KOPT-K1 (cell line): Measurements from ENCODE around the gene SLC5A12.
"Not testable (repeated sequence)": the region's sequence is repeated elsewhere in the genome, so short reads cannot be mapped to it uniquely, and the experiment has no call there.

Source experiments
- H3K27ac ChIP-seq: fragments of 200-600 bp; sonication (generic); 2 replicates; pipeline ENCODE4 v1.5.1; 2016; ENCODE audit warnings: antibody characterized with exemption, mild to moderate bottlenecking, low read depth, low read length; ENCODE audit not compliant: poor library complexity, severe bottlenecking
- H3K36me3 ChIP-seq: fragments of 200-600 bp; sonication (generic); 2 replicates; pipeline ENCODE4 v1.5.1; 2017; ENCODE audit warnings: antibody characterized with exemption, mild to moderate bottlenecking, low read length, moderate library complexity; ENCODE audit not compliant: insufficient read depth
- H3K9me3 ChIP-seq: fragments of 200-600 bp; sonication (generic); 2 replicates; pipeline ENCODE4 v1.5.1; 2017; ENCODE audit warnings: antibody characterized with exemption, low read length, mild to moderate bottlenecking; ENCODE audit not compliant: insufficient read depth, poor library complexity, severe bottlenecking

SLC5A12 gene

GRCh38 chr11:26649884-26650283 is 72.0 kb downstream of the SLC5A12 start:
- Histone ChIP-seq H3K27ac (no peak overlapping the region), H3K9me3 (no peaks in the 10 kb centered on the region), H3K36me3 (no peaks in the 10 kb centered on the region)

DNA sequence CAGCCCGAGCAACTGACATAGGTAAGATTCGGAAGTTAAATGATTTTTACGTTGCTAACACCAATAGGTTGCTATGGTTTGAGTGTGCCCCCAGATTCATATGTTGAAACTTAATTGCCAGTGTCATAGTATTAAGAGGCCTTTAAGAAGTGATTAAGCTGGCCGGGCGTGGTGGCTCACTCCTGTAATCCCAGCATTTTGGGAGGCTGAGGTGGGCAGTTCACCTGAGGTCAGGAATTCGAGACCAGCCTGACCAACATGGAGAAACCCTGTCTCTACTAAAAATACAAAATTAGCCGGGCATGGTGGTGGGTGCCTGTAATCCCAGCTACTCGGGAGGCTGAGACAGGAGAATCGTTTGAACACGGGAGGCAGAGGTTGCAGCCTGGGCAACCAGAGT is 78.5 kb downstream of the SLC5A12 start:
- not testable (repeated sequence) for H3K9me3 ChIP-seq, H3K27ac ChIP-seq, H3K36me3 ChIP-seq

GRCh38 chr11:26632691-26633159 is 89.1 kb downstream of the SLC5A12 start:
- Histone ChIP-seq H3K27ac (no peak overlapping the region), H3K9me3 (no peaks in the 10 kb centered on the region)

GRCh38 chr11:26626346-26626745 is 95.5 kb downstream of the SLC5A12 start:
- no peak overlapping the region for H3K27ac ChIP-seq
- H3K9me3 ChIP-seq = no peaks in the 10 kb centered on the region
- H3K36me3 ChIP-seq = no peaks in the 10 kb centered on the region

More at GRCh38 chr11:26632691-26633159, 89.1 kb downstream of the SLC5A12 start:
- no peaks in the 10 kb centered on the region for H3K36me3 ChIP-seq

- Histone ChIP-seq H3K36me3 (no peaks in the 10 kb centered on the region), H3K27ac (no peak overlapping the region), H3K9me3 (no peaks in the 10 kb centered on the region)
These were observed 98.7 kb downstream of the SLC5A12 start for GRCh38 chr11:26623076-26623659.

DNA sequence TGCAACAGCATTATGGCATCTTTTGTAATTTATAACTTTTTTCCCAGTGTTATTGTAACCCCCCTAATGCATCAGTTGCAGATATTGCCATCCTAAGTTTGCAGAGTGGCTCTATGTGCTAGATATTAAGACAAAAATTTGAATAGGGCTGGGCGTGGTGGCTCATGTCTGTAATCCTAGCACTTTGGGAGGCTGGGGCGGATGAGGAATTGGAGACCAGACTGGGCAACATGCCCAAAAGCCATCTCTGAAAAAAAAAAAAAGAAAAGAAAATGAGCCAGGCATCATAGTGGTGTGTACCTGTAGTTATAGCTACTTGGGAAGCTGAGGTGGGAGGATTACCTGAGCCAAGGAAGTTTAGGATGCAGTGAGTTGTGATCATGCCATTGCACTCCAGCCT is 99.7 kb downstream of the SLC5A12 start:
- no peak overlapping the region for H3K27ac ChIP-seq
- H3K9me3 ChIP-seq = no peaks in the 10 kb centered on the region
- H3K36me3 ChIP-seq = no peaks in the 10 kb centered on the region

DNA sequence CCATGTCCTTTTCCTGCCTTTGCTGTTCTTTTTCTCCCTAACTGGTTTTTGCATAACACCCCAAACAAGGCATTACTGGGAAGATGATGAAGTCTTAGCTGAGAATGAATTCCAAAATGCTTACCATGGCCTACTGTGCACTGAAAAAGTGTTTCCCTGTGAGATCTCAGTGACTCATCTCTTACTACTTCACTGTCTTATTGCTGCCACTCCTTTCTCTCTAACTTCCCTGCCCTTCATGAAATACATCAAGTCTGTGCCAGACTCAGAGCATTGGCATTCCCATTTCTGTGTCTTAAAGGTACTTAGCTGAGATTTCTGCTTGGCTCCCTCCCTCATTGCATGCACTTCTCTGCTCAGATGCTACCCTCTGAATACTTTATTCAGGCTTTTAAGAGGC is 100.7 kb downstream of the SLC5A12 start:
- Histone ChIP-seq H3K27ac (no peak overlapping the region), H3K36me3 (no peaks in the 10 kb centered on the region), H3K9me3 (no peaks in the 10 kb centered on the region)

- Histone ChIP-seq H3K27ac (no peak overlapping the region), H3K36me3 (no peaks in the 10 kb centered on the region), H3K9me3 (no peaks in the 10 kb centered on the region)
These were observed 101.4 kb downstream of the SLC5A12 start for GRCh38 chr11:26620282-26621045.

- H3K36me3 ChIP-seq = no peaks in the 10 kb centered on the region
- no peaks in the 10 kb centered on the region for H3K9me3 ChIP-seq
- H3K27ac ChIP-seq = no peak overlapping the region
These were observed 103.4 kb downstream of the SLC5A12 start for GRCh38 chr11:26618441-26618840.
